ENCODE data around the gene IGF1.

IGF1 gene

DNA sequence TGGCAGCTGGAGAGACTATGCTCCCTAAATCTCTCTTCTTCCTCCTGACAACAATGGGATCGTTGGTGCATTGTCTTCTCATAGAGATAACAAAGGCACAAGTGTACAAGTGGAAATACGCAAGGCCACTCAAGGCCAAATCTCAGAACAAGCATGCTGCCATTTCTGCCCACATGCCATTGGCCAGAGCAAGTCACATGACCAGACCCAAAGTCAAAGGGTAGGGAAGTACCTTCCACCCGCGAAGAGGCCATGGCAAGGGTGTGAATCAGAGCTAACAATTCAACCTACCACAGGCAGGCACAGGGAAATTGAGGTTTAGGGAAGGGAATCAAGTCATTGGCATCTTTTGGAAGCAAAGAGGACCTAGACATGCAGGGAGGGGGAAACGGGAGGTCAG, 38.5 kb upstream of the IGF1 start:
- DNase-seq (ENCODE audit: low read depth, low spot score): no peak
- H3K4me3 ChIP-seq (ENCODE audit: low read depth, low read length): no peak overlapping the region
- in situ Hi-C loops (cut with HindIII; ENCODE audit: low sequenced_read_pairs): no loop called here
- TF ChIP-seq, protein P1, sequence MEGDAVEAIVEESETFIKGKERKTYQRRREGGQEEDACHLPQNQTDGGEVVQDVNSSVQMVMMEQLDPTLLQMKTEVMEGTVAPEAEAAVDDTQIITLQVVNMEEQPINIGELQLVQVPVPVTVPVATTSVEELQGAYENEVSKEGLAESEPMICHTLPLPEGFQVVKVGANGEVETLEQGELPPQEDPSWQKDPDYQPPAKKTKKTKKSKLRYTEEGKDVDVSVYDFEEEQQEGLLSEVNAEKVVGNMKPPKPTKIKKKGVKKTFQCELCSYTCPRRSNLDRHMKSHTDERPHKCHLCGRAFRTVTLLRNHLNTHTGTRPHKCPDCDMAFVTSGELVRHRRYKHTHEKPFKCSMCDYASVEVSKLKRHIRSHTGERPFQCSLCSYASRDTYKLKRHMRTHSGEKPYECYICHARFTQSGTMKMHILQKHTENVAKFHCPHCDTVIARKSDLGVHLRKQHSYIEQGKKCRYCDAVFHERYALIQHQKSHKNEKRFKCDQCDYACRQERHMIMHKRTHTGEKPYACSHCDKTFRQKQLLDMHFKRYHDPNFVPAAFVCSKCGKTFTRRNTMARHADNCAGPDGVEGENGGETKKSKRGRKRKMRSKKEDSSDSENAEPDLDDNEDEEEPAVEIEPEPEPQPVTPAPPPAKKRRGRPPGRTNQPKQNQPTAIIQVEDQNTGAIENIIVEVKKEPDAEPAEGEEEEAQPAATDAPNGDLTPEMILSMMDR (IDR thresholded peaks at IDR 0.05; ENCODE audit: low read depth, low read length): no peak

DNA sequence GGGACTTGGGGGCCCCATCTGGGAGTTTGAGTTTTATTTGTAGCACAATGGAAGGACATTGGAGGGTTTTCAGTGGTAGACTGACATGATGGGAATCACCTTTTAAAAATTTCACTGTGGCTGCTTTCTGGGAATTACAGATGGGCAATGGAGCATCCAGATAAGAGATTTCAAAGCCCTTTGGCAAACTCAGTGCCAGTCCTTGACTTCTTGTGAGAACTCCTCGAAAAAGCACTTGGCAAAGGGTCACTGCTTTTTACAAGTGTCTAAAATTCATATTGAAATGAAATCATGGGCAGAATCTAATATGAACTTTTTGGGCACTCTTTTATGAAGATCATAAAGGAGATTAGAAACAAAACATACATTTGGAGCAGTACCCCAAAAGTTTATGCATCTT, 34.3 kb upstream of the IGF1 start:
- in situ Hi-C loops (cut with HindIII; ENCODE audit: low sequenced_read_pairs): no loop called here
- no peak overlapping the region for H3K4me3 ChIP-seq (ENCODE audit: low read depth, low read length)
- TF ChIP-seq, protein P1 (IDR thresholded peaks at IDR 0.05; ENCODE audit: low read depth, low read length): no peak
- DNase-seq (ENCODE audit: low read depth, low spot score): no peak

DNA sequence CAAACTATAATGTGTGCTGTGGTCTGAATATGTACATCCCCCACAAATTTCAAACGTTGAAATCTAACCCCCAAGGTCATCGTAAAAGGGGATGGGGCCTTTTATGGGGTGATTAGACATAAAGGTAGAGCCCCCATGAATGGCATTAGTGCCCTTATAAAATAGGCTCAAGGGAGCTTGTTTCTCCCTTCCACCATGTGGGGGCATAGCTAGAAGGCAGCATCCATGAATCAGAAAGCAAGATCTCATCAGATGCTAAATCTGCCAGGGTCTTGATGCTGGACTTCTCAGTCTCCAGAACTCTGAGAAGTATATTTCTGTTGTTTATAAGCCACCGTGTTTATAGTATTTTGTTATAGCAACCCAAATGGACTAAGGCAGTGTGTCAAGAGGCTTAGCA, 33.4 kb upstream of the IGF1 start:
- DNase-seq (ENCODE audit: low read depth, low spot score): no peak
- in situ Hi-C loops (cut with HindIII; ENCODE audit: low sequenced_read_pairs): no loop called here
- TF ChIP-seq, protein P1 (IDR thresholded peaks at IDR 0.05; ENCODE audit: low read depth, low read length): no peak
- H3K4me3 ChIP-seq (ENCODE audit: low read depth, low read length): no peak overlapping the region

DNA sequence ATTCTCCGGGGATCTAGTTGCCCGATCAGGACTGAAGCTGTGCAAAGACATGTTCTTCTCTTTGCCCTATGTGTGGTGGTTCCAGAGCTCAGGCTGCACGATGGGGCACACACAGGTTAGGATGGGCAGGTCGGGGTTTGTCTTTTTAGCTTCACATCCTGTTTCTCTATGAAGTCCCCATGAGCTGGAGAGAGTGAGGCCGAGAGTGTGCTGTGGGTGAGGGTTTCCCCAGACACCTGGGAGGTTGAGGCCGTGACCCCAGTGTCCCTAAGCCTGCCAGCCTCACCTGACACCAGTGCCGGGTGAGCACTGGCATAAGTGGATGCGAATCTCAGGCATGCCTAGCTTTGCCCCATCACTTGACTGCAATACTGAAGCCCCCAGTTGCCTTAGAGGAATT, 32.9 kb upstream of the IGF1 start:
- in situ Hi-C loops (cut with HindIII; ENCODE audit: low sequenced_read_pairs): no loop called here
- no peak for DNase-seq (ENCODE audit: low read depth, low spot score)
- TF ChIP-seq, protein P1 (IDR thresholded peaks at IDR 0.05; ENCODE audit: low read depth, low read length): no peak
- H3K4me3 ChIP-seq (ENCODE audit: low read depth, low read length): no peak overlapping the region

DNA sequence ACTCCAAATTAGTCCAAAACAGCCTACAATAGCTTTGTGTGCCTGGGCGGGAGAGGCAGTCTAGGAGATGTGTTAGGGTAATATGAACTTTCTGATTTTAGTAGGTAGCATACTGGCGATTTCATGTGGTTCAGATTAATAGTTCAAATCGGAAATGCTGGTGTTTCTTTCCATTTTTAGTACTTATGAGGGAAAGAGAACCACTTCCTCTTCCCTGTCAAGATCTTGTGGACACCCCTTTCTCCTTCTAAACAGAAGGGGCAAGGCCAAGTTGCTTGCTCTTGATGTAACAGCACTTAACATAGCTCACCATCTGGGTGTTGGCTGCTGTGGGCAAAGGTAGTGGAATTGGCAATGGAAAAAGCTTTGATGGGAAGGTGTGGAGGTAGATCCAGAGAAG, 32.2 kb upstream of the IGF1 start:
- in situ Hi-C loops (cut with HindIII; ENCODE audit: low sequenced_read_pairs): no loop called here
- H3K4me3 ChIP-seq (ENCODE audit: low read depth, low read length): no peak overlapping the region
- no peak for DNase-seq (ENCODE audit: low read depth, low spot score)
- TF ChIP-seq, protein P1 (IDR thresholded peaks at IDR 0.05; ENCODE audit: low read depth, low read length): no peak

DNA sequence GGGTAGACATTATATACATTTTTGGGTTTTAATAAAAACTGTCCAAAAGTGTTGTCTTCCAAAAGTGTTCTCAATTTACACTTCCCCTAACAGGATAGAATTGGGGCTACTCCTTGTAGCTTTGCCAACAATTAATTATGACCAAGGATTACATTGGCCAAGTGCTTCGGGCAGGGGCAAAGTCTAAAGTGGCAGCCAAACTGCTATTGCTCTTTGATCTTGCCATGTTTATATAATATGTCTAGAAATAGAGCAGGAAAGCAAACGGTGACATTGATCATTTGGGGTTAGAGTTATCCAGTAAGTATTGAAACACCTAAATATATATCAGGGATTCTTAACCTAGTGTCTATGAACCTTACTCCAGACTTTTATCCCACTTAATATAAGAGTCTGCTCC, 31.2 kb upstream of the IGF1 start:
- H3K4me3 ChIP-seq (ENCODE audit: low read depth, low read length): no peak overlapping the region
- TF ChIP-seq, protein P1 (IDR thresholded peaks at IDR 0.05; ENCODE audit: low read depth, low read length): no peak
- DNase-seq (ENCODE audit: low read depth, low spot score): no peak
- in situ Hi-C loops (cut with HindIII; ENCODE audit: low sequenced_read_pairs): no loop called here

DNA sequence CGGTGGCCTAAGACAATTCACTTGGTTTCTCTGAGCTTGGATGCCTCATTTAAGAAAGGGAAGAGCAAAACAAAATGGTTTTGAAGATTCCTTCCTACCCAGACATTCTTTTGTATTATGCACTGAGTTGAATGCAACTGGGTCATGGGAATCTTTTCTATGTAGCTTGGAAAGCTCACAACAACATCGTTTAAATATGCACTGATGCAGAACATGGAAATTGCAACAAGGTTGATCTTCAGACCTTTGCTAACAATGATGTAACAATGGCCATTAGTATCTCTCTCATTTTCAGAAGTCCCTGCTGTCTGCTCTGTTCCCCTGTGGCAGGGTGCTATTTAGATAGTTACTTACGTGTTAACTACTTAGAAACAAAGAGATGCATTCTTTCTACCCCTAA, 30.1 kb upstream of the IGF1 start:
- in situ Hi-C loops (cut with HindIII; ENCODE audit: low sequenced_read_pairs): no loop called here

More for the DNA sequence above, 30.1 kb upstream of the IGF1 start:
- no peak for DNase-seq (ENCODE audit: low read depth, low spot score)
- H3K4me3 ChIP-seq (ENCODE audit: low read depth, low read length): no peak overlapping the region
- TF ChIP-seq, protein P1 (IDR thresholded peaks at IDR 0.05; ENCODE audit: low read depth, low read length): no peak
